GM18517 (cell line): ENCODE data around the gene KLHL29.

Experiments
- ATAC-seq: cut with Tn5 transposase; IDR thresholded peaks from one replicate; pipeline ENCODE4 v1.9.1; 2021; ENCODE audit warnings: mild to moderate bottlenecking, moderate library complexity; ENCODE audit not compliant: unreplicated experiment

Gene KLHL29

GRCh38 chr2:23420091-23420839, 35.3 kb downstream of the KLHL29 start:
- no peak for ATAC-seq

- ATAC-seq: no peak
Observed at GRCh38 chr2:23420840-23421476, 36.0 kb downstream of the KLHL29 start.

GRCh38 chr2:23422089-23423061, 37.4 kb downstream of the KLHL29 start:
- ATAC-seq: no peak

GRCh38 chr2:23423062-23423872, 38.3 kb downstream of the KLHL29 start:
- ATAC-seq: no peak

- ATAC-seq: no peak
Observed at GRCh38 chr2:23423873-23424680, 39.1 kb downstream of the KLHL29 start.

GRCh38 chr2:23425338-23425871, 40.4 kb downstream of the KLHL29 start:
- no peak for ATAC-seq

- ATAC-seq: no peak
Observed at GRCh38 chr2:23425885-23426262, 40.9 kb downstream of the KLHL29 start.

GRCh38 chr2:23426263-23426905, 41.4 kb downstream of the KLHL29 start:
- ATAC-seq: no peak

GRCh38 chr2:23427350-23427749, 42.4 kb downstream of the KLHL29 start:
- ATAC-seq: no peak

GRCh38 chr2:23427976-23428375, 43.0 kb downstream of the KLHL29 start:
- ATAC-seq: no peak

GRCh38 chr2:23429036-23429435, 44.1 kb downstream of the KLHL29 start:
- ATAC-seq: no peak

GRCh38 chr2:23430263-23430662, 45.3 kb downstream of the KLHL29 start:
- no peak for ATAC-seq

GRCh38 chr2:23432531-23432930, 47.6 kb downstream of the KLHL29 start:
- no peak for ATAC-seq

GRCh38 chr2:23433282-23433681, 48.3 kb downstream of the KLHL29 start:
- ATAC-seq: no peak

GRCh38 chr2:23434721-23435121, 49.7 kb downstream of the KLHL29 start:
- ATAC-seq: no peak

- no peak for ATAC-seq
Observed at GRCh38 chr2:23435250-23436035, 50.5 kb downstream of the KLHL29 start.

- ATAC-seq: no peak
Observed at GRCh38 chr2:23436346-23437098, 51.5 kb downstream of the KLHL29 start.

- no peak for ATAC-seq
Observed at GRCh38 chr2:23441414-23441813, 56.4 kb downstream of the KLHL29 start.
